ENCODE results near the gene PARVA.

The PARVA gene

DNA sequence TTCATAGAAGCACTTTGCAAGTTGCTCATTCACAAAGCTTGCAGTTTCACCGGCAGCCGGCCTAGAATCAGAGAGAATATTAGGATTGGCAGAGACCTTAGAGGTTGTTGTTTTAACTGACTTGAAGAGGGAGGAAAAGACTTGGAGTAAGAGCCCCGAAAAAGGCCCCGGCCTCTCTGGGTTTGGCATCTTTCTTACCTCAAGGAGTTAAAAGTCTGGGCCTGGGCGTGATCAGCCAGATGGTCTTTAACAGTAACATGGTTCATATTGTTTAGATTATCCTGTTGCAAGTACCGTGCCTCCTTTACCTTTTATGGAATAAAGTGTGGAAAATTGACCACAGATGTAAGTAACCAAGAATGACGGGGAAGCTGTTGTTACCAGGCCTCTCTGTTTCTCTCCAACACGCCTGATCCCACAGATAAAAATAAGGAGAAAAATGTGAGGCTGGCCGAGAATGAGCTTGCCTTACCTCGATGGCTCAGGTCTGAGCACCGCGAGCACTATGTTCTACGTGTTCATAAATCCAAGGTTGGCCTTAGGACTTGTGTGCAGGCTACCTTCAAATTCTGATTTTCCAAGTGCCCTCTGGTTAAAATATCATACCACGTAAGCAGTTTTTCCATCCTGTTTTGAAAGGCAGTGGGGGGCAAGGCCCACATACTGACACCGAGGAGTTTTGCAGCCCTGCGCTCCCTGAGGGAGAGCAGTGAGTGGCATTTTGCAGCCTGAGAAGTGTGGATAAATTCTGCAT, 56.4 kb downstream of the PARVA start:
- DNase-seq = no peak

DNA sequence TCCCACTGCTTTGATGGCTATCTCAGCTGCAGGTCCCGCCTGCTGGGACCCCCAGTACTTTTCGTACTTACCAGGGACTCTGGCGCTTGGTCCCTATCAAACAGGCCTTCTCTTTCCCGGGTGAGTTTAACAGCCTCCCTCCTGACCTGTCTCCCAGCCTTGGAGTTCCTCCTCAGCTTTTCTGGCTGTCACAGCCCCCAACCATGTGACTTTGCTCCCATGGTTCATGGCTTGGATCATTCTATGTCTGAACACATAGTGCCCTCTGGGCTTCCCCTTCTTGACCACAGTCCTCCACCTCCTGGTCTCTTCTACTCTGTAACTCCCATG, 56.9 kb downstream of the PARVA start:
- DNase-seq = no peak

DNA sequence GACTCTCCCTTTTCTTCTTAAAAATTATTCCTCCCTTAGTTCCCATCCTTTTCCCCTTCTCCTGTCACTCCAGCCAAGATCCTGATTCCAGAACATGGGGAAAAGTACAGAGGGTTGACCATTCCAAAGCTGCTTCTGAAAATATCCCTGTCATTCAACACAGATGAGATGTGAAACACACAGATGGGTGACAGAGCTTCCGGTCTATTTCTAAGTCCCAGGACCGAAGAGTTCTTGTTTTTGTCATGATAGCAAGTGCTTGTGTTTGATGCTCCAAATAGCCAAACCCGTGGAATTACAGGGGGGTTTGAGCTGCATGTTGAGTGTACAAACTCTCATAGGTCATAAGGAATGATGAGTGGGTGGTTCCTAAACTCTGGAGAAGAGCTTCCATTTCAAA, 57.9 kb downstream of the PARVA start:
- DNase-seq = no peak

DNA sequence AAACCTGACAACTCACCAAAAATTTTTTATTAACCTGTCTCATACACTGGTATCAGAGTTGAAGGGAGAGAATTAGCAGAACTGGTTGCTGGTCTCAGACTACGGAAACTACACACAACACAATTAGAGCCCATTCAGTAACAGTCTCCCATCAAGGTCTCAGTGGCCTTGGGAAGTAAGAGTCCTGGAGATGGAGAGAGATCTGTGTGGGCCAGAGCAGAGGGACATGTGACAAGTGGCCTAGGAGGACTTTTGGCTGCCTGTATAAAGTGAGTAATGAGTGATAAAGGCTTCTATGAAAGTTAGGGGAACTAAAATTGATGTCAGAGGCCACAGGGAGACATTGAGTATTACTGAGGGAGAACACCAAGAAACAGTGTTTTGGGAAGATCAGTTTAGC, 58.9 kb downstream of the PARVA start:
- DNase-seq = no peak

- no peak for DNase-seq
Observed at GRCh38 chr11:12438291-12438690, 60.9 kb downstream of the PARVA start.

DNA sequence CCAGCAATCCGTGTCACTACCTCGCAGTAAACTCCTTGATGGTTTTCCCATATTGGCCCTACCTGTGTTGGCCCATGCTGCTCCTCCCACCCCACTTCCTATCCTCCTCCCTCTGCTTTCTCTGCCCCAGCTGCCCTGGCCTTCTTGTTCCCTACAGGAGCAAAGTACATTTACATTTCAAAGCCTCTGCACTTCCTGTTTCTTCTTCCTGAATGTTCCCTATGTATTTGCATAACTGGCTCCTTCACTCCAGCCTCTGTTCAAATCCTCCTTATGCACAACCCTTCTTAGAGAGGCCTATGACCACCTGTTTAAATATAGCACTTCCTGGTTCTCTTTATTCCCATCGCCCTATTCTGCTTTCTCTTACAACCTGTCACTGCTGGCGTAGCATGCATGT, 62.2 kb downstream of the PARVA start:
- no peak for DNase-seq

- DNase-seq = no peak
Observed at GRCh38 chr11:12440565-12440964, 63.2 kb downstream of the PARVA start.

GRCh38 chr11:12441231-12441861, 64.0 kb downstream of the PARVA start:
- DNase-seq = no peak

- no peak for DNase-seq
Observed at GRCh38 chr11:12444601-12445000, 67.2 kb downstream of the PARVA start.

- no peak for DNase-seq
Observed at GRCh38 chr11:12445001-12445400, 67.6 kb downstream of the PARVA start.

DNA sequence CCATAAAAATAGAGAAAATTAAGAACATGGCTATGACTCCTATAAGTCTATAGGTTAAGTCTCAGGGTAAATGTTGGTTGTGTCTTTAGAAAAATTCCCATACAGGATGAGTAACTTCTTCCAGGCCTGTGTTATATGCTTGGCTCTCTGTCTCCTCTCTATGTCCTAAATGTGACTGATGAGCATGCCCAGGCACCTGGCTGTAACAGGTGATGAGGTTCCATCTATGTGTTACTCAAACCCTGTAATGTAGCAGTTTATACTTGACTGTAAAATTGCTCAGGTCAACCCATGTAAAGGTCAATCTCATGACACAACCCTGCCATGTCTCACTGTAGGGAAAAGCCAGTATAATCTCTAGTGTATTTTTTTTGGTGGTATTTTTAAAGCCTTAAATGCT, 69.5 kb downstream of the PARVA start:
- no peak for DNase-seq

- no peak for DNase-seq
Observed at GRCh38 chr11:12448131-12448939, 71.0 kb downstream of the PARVA start.

- DNase-seq = no peak
Observed at GRCh38 chr11:12449961-12450715, 72.8 kb downstream of the PARVA start.

GRCh38 chr11:12451179-12451814, 73.9 kb downstream of the PARVA start:
- no peak for DNase-seq

DNA sequence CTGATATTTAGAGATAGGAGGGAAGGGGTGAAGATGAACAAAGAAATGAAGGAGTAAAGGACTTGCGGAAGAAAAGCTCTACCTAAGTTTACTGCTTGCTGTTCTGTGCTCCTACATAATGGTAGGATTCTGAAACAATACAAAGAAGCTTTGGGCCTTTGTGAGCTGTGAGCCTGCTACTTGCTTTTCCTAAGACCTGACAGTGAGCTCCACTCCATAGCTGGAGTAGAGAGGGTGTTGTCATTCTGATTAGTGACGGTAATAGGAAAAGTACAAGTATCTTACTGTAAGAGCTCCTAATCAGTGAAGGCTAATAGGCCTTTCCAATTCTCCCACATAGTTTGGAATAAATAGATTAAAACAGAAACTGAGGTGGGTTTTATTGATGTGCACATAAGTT, 75.9 kb downstream of the PARVA start:
- DNase-seq = no peak

DNA sequence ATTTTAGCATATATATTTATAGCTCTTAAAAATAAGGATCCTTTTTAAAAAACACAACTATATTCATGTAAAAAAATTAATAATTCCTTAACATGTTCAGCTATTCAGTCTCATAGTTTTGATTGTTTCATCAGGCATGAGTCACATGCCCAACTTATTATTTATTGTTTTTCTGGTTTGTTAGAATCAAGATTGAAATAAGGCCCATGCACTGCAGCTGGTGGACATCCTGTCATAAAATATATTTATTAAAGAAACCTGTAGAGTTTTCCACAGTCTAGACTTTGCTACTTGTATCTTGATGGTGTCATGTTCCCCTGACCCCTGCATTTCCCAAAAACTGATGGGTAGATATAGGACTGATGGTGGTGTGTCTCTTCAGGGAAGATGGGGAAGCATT, 77.4 kb downstream of the PARVA start:
- no peak for DNase-seq

- no peak for DNase-seq
Observed at GRCh38 chr11:12455938-12456337, 78.6 kb downstream of the PARVA start.

DNA sequence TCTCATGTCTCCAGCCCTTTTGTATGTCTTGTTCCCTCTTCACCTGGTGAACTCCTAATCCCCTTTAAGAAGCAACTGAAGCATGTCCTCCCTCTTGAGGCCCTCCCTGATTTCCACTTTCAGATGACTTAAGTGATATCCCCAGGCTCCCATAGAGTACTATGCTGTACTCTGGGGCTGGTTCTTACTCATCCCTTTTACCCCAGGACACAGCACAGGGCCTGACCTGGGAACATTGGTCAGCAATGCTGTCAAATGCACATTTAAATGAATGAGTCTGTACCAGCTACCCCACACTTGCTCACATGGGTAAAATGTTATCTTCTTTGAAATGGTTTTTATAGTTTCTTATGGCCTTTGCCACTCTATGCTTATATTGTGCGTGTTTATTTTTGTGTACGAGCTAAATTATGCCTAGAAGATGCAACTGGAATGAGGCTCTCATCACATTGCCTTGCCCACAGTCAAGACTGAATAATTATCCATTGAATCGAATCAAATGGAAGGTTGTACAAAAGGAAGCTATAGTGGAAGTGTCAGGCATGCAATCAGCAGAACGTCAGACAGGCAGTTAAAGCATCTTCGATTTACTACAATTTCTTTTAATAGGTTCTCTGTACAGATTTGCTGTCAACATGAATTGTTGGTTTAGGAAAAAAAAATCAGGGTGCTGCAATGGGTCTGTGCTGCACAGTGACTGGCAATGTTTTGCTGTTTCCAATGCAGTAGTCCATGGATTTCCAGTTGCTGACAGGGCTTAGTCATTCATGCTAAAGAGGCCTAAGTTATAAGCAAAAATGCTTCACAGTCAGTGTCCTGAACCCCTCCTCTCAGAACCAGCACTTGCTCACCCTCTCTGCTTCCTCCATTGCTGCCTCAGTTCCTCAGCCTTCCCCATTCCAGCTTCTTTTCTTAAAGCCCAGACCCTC, 79.5 kb downstream of the PARVA start:
- DNase-seq = no peak

- no peak for DNase-seq
Observed at GRCh38 chr11:12458042-12458441, 80.7 kb downstream of the PARVA start.

- DNase-seq = no peak
Observed at GRCh38 chr11:12459374-12459773, 82.0 kb downstream of the PARVA start.

- DNase-seq = no peak
Observed at GRCh38 chr11:12459865-12460444, 82.6 kb downstream of the PARVA start.

Data from NCI-H187 (cell line).